Measurements from ENCODE around the gene PADI1.

- TF ChIP-seq CTCF (IDR thresholded peaks at IDR 0.05) (no peak), POLR2A (IDR thresholded peaks at IDR 0.05) (no peak)
Observed at GRCh38 chr1:17207966-17208418, 3.1 kb downstream of the PADI1 start.

All from testis (tissue), 2 donors.